Neutrophil (primary cell): ENCODE data around the gene ST8SIA4.

Experiments
- H3K27ac ChIP-seq: fragments of 200-600 bp; sonication (generic); 2 replicates; pipeline ENCODE4 v1.5.1; 2016; ENCODE audit warnings: mild to moderate bottlenecking, moderate library complexity
- H3K27me3 ChIP-seq: fragments of 200-600 bp; sonication (generic); 2 replicates; pipeline ENCODE4 v1.6.0; 2016; ENCODE audit warnings: mild to moderate bottlenecking
- H3K36me3 ChIP-seq: fragments of 200-600 bp; sonication (generic); 2 replicates; pipeline ENCODE4 v1.5.1; 2017
- H3K4me1 ChIP-seq, 2 experiments: fragments of 200-600 bp in 1 of 2; sonication (generic) in 1 of 2; 1 replicate in 1 of 2; 2 replicates in 1 of 2; pipeline versions ENCODE4 v1.5.1 to v1.6.1; 2013 to 2016; ENCODE audit warnings: low read depth in 1 of 2, low read length in 1 of 2, mild to moderate bottlenecking in 1 of 2, moderate library complexity in 1 of 2; ENCODE audit not compliant: control insufficient read depth in 1 of 2, insufficient read depth in 1 of 2
- H3K4me3 ChIP-seq, 2 experiments: fragments of 200-600 bp in 1 of 2; sonication (generic) in 1 of 2; 1 replicate in 1 of 2; 2 replicates in 1 of 2; pipeline ENCODE4 v1.5.1; 2013 to 2016; ENCODE audit warnings: low read depth in 1 of 2, low read length in 1 of 2, mild to moderate bottlenecking in 1 of 2, moderate library complexity in 1 of 2
- H3K9me3 ChIP-seq: fragments of 200-600 bp; sonication (generic); 2 replicates; pipeline ENCODE4 v1.5.1; 2016
- CTCF ChIP-seq: fragments of 200-600 bp; sonication (generic); IDR thresholded peaks from 2 replicates; pipeline ENCODE4 v1.5.1; 2016; ENCODE audit warnings: antibody characterized with exemption

Gene ST8SIA4

GRCh38 chr5:100852051-100852450, 51.0 kb downstream of the ST8SIA4 start:
- Histone ChIP-seq H3K9me3 (no peaks in the 10 kb centered on the region), H3K4me3 (no peak overlapping the region), H3K36me3 (peaks cover 43% of the 10 kb centered on the region), H3K4me1 (peaks cover 3 to 12% of the 10 kb centered on the region in 2 experiments), H3K27ac (no peak overlapping the region), H3K27me3 (no peaks in the 10 kb centered on the region)
- no peak for TF ChIP-seq CTCF

GRCh38 chr5:100846772-100847171, 56.3 kb downstream of the ST8SIA4 start:
- peak overlapping the region; percentile 34 for H3K27ac ChIP-seq
- no peak overlapping the region for H3K4me3 ChIP-seq
- no peak for TF ChIP-seq CTCF
- no peaks in the 10 kb centered on the region for H3K27me3 ChIP-seq
- H3K36me3 ChIP-seq: peaks cover 22% of the 10 kb centered on the region
- no peaks in the 10 kb centered on the region for H3K9me3 ChIP-seq
- peaks cover 0 to 4% of the 10 kb centered on the region in 2 experiments for H3K4me1 ChIP-seq

- no peak for TF ChIP-seq CTCF
- peaks cover 19% of the 10 kb centered on the region for H3K36me3 ChIP-seq
- no peaks in the 10 kb centered on the region for H3K27me3 ChIP-seq
- H3K4me3 ChIP-seq: no peak overlapping the region
- H3K9me3 ChIP-seq: no peaks in the 10 kb centered on the region
- H3K4me1 ChIP-seq: peaks cover 13 to 25% of the 10 kb centered on the region in 2 experiments
- peak overlapping the region; percentile 70 for H3K27ac ChIP-seq
These were observed 61.0 kb downstream of the ST8SIA4 start for GRCh38 chr5:100842080-100842479.

GRCh38 chr5:100841358-100842076, 61.6 kb downstream of the ST8SIA4 start:
- Histone ChIP-seq H3K4me1 (peaks cover 13 to 25% of the 10 kb centered on the region in 2 experiments), H3K9me3 (no peaks in the 10 kb centered on the region), H3K27me3 (no peaks in the 10 kb centered on the region), H3K4me3 (no peak overlapping the region), H3K36me3 (peaks cover 19% of the 10 kb centered on the region), H3K27ac (peak overlapping the region; percentile 70)
- TF ChIP-seq CTCF: no peak

- Histone ChIP-seq H3K4me3 (no peak overlapping the region), H3K4me1 (peaks cover 13 to 25% of the 10 kb centered on the region in 2 experiments), H3K36me3 (peaks cover 19% of the 10 kb centered on the region), H3K9me3 (no peaks in the 10 kb centered on the region), H3K27me3 (no peaks in the 10 kb centered on the region), H3K27ac (peak overlapping the region; percentile 70)
- TF ChIP-seq CTCF: no peak
These were observed 62.3 kb downstream of the ST8SIA4 start for GRCh38 chr5:100840789-100841188.
